Endometrium (tissue), 2 donors: ENCODE results near the gene TAPBP.
"Not testable (repeated sequence)": the region's sequence is repeated elsewhere in the genome, so short reads cannot be mapped to it uniquely, and the experiment has no call there.

Source experiments
- FAIRE-seq: peaks from 2 replicates; lab custom pipeline; 2012; peaks lifted over from hg19 to GRCh38; lab: Jason Lieb, UNC
- donor health status: control.
- donor health status: control.

The TAPBP gene

GRCh38 chr6:33313709-33314514, at the start of gene TAPBP:
TSS of gene TAPBP (minus strand) at chr6:33314078. CDS start at chr6:33314041, 37 bp downstream.
- no peak for FAIRE-seq

GRCh38 chr6:33363486-33363885, 49.6 kb upstream of the TAPBP start:
- not testable (repeated sequence) for FAIRE-seq

- no peak for FAIRE-seq
Measured at GRCh38 chr6:33359331-33359730, 45.5 kb upstream of the TAPBP start.

- FAIRE-seq = not testable (repeated sequence)
Measured at GRCh38 chr6:33357160-33357871, 43.4 kb upstream of the TAPBP start.

- no peak for FAIRE-seq
Measured at GRCh38 chr6:33356295-33356694, 42.4 kb upstream of the TAPBP start.

GRCh38 chr6:33355860-33356259, 42.0 kb upstream of the TAPBP start:
- not testable (repeated sequence) for FAIRE-seq

GRCh38 chr6:33347816-33348215, 33.9 kb upstream of the TAPBP start:
- no peak for FAIRE-seq

- not testable (repeated sequence) for FAIRE-seq
Measured at GRCh38 chr6:33346972-33347371, 33.1 kb upstream of the TAPBP start.

GRCh38 chr6:33344701-33345697, 31.1 kb upstream of the TAPBP start:
- no peak for FAIRE-seq

- no peak for FAIRE-seq
Measured at GRCh38 chr6:33343953-33344611, 30.2 kb upstream of the TAPBP start.

GRCh38 chr6:33343606-33343952, 29.7 kb upstream of the TAPBP start:
- not testable (repeated sequence) for FAIRE-seq

GRCh38 chr6:33339193-33339592, 25.3 kb upstream of the TAPBP start:
- FAIRE-seq = no peak

GRCh38 chr6:33336495-33336894, 22.6 kb upstream of the TAPBP start:
- FAIRE-seq = no peak

- no peak for FAIRE-seq
Measured at GRCh38 chr6:33335916-33336315, 22.0 kb upstream of the TAPBP start.

- FAIRE-seq = no peak
Measured at GRCh38 chr6:33333666-33334065, 19.8 kb upstream of the TAPBP start.

GRCh38 chr6:33330736-33331135, 16.9 kb upstream of the TAPBP start:
- FAIRE-seq = no peak

- no peak for FAIRE-seq
Measured at GRCh38 chr6:33329058-33329457, 15.2 kb upstream of the TAPBP start.

GRCh38 chr6:33324125-33324524, 10.2 kb upstream of the TAPBP start:
- FAIRE-seq = no peak

GRCh38 chr6:33323623-33323948, 9.7 kb upstream of the TAPBP start:
- no peak for FAIRE-seq

- FAIRE-seq = no peak
Measured at GRCh38 chr6:33321227-33321626, 7.3 kb upstream of the TAPBP start.

- no peak for FAIRE-seq
Measured at GRCh38 chr6:33320315-33321181, 6.7 kb upstream of the TAPBP start.
